Dermis blood vessel endothelial cell (primary cell): Measurements from ENCODE around the gene AP2A2. TPM values are rescaled to one million over a fixed set of nuclear protein-coding genes. Genes with fewer than 3 reads are reported as not detected.
A peak's percentile ranks its signal among the peaks of the same experiment; 100 is the strongest.

Source experiments
- DNase-seq: peaks from one replicate; pipeline ENCODE4 v3.0.0; 2010
- total RNA-seq: library from RNA; depleted of rRNA; stranded (reverse); fragments of >200 nt; gene quantifications from 2 replicates; pipeline ENCODE4 v1.2.3, GENCODE V29; 2014

AP2A2 gene
- total RNA-seq, 1 donor from 2014 or later, result 51.1 TPM

GRCh38 chr11:1043563-1044096 lies 118.0 kb downstream of the AP2A2 start:
- no peak for DNase-seq

- no peak for DNase-seq
Observed at GRCh38 chr11:1044160-1044559, 118.5 kb downstream of the AP2A2 start.

- no peak for DNase-seq
Observed at GRCh38 chr11:1047595-1048156, 122.0 kb downstream of the AP2A2 start.

GRCh38 chr11:1048375-1049070 lies 122.9 kb downstream of the AP2A2 start:
- DNase-seq, result no peak

- no peak for DNase-seq
Observed at GRCh38 chr11:1049071-1049405, 123.4 kb downstream of the AP2A2 start.

- no peak for DNase-seq
Observed at GRCh38 chr11:1049431-1049891, 123.8 kb downstream of the AP2A2 start.

GRCh38 chr11:1049911-1050580 lies 124.4 kb downstream of the AP2A2 start:
- no peak for DNase-seq

- DNase-seq, result peak; percentile 81
Observed at GRCh38 chr11:1050581-1051355, 125.1 kb downstream of the AP2A2 start.

- DNase-seq, result no peak
Observed at GRCh38 chr11:1051356-1052132, 125.9 kb downstream of the AP2A2 start.

GRCh38 chr11:1052133-1053011 lies 126.7 kb downstream of the AP2A2 start:
- DNase-seq, result no peak

- no peak for DNase-seq
Observed at GRCh38 chr11:1053121-1053901, 127.6 kb downstream of the AP2A2 start.

GRCh38 chr11:1054143-1055108 lies 128.8 kb downstream of the AP2A2 start:
- peak; percentile 26 for DNase-seq

GRCh38 chr11:1055109-1055703 lies 129.5 kb downstream of the AP2A2 start:
- DNase-seq, result no peak

- no peak for DNase-seq
Observed at GRCh38 chr11:1055990-1056771, 130.5 kb downstream of the AP2A2 start.

- DNase-seq, result no peak
Observed at GRCh38 chr11:1057806-1058205, 132.1 kb downstream of the AP2A2 start.

- DNase-seq, result no peak
Observed at GRCh38 chr11:1059759-1060158, 134.1 kb downstream of the AP2A2 start.

- no peak for DNase-seq
Observed at GRCh38 chr11:1060410-1060809, 134.7 kb downstream of the AP2A2 start.
